B cell (primary cell): ENCODE measurements around the gene LEPR.

Experiments
- EZH2 ChIP-seq: IDR thresholded peaks from 2 replicates; pipeline ENCODE4 v1.6.1; 2012; ENCODE audit warnings: borderline replicate concordance, low read depth, mild to moderate bottlenecking, moderate library complexity, low read length; ENCODE audit not compliant: insufficient read depth, poor library complexity, severe bottlenecking
- TF ChIP-seq, protein P1 (sequence below): fragments of 200-600 bp; IDR thresholded peaks from one replicate; pipeline ENCODE4 v1.8.0; 2022; ENCODE audit warnings: antibody characterized with exemption, mild to moderate bottlenecking

DNA sequence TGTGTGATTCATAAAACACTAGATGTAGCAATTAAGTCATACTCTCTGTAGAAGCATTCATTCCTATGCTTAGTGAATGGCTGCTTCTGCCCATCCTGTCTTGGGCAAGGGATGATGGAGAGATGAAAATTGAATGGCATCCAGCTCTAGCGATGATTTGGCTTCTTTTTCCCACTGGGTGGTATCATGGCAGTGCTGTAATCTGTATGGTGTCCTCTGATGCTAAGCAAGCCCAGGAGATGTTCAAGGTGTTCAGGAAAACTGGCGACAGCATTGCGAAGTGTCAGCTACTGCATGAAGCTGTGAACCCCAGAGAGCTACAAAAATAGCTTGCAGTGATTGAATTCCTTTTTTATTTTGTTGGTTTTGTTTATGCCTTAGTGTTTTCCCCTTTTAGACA lies 48.9 kb upstream of the LEPR start:
- TF ChIP-seq, protein P1, sequence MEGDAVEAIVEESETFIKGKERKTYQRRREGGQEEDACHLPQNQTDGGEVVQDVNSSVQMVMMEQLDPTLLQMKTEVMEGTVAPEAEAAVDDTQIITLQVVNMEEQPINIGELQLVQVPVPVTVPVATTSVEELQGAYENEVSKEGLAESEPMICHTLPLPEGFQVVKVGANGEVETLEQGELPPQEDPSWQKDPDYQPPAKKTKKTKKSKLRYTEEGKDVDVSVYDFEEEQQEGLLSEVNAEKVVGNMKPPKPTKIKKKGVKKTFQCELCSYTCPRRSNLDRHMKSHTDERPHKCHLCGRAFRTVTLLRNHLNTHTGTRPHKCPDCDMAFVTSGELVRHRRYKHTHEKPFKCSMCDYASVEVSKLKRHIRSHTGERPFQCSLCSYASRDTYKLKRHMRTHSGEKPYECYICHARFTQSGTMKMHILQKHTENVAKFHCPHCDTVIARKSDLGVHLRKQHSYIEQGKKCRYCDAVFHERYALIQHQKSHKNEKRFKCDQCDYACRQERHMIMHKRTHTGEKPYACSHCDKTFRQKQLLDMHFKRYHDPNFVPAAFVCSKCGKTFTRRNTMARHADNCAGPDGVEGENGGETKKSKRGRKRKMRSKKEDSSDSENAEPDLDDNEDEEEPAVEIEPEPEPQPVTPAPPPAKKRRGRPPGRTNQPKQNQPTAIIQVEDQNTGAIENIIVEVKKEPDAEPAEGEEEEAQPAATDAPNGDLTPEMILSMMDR: no peak
- TF ChIP-seq EZH2: no peak
